ENCODE data around the gene SLC26A1.

The SLC26A1 gene

DNA sequence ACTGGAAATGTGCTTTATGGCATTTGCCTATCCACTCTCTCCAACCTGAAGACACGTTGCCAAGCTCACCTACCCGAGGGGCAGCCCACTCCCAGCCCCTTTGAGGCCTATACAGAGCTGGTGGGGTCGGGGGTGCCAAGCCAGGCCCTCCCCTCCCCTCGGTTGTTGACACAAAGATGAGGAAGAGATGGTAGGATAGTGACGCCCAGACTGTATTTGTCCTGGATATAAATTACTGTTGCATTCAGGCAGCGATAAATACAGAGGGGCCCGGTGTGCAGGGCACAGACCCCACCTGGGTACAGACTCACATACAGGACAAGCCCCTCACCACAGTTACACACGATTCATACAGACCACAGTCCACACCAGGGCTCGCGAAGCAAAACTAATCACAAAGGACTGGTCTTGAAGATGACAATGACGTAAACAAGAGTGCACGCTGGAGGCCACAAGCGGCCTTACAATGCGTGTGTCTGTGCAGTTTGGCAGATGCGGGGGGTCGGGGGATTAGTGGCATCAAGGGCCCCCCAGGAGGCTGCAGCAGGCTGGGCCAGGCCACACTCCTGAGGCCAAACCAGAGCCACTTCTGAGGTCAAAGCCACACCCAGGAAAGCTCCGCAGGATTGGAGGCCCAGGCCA is 34.4 kb downstream of the SLC26A1 start:
- DNase-seq (ENCODE audit: low read depth) = no peak
- H3K4me3 ChIP-seq (ENCODE audit: low read depth, low read length) = no peak overlapping the region
- TF ChIP-seq, protein P1, sequence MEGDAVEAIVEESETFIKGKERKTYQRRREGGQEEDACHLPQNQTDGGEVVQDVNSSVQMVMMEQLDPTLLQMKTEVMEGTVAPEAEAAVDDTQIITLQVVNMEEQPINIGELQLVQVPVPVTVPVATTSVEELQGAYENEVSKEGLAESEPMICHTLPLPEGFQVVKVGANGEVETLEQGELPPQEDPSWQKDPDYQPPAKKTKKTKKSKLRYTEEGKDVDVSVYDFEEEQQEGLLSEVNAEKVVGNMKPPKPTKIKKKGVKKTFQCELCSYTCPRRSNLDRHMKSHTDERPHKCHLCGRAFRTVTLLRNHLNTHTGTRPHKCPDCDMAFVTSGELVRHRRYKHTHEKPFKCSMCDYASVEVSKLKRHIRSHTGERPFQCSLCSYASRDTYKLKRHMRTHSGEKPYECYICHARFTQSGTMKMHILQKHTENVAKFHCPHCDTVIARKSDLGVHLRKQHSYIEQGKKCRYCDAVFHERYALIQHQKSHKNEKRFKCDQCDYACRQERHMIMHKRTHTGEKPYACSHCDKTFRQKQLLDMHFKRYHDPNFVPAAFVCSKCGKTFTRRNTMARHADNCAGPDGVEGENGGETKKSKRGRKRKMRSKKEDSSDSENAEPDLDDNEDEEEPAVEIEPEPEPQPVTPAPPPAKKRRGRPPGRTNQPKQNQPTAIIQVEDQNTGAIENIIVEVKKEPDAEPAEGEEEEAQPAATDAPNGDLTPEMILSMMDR (IDR thresholded peaks at IDR 0.05; ENCODE audit: insufficient read depth, low read depth, low read length, missing control alignments) = no peak

DNA sequence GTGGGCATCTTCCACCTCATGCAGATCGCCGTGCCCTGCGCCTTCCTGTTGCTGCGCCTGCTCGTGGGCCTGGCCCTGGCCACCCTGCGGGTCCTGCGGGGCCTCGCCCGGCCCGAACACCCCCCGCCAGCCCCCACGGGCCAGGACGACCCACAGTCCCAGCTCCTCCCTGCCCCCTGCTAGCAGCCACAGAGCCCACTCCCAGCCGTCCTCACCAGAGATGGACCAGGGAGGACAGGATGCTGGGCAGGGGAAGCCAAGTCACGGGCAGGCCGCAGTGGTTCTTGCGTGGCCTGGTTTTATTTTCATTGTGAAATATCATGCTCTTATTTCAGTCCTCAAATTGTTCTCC is 34.9 kb downstream of the SLC26A1 start:
- DNase-seq (ENCODE audit: low read depth) = no peak
- TF ChIP-seq, protein P1 (IDR thresholded peaks at IDR 0.05; ENCODE audit: insufficient read depth, low read depth, low read length, missing control alignments) = no peak
- H3K4me3 ChIP-seq (ENCODE audit: low read depth, low read length) = no peak overlapping the region

DNA sequence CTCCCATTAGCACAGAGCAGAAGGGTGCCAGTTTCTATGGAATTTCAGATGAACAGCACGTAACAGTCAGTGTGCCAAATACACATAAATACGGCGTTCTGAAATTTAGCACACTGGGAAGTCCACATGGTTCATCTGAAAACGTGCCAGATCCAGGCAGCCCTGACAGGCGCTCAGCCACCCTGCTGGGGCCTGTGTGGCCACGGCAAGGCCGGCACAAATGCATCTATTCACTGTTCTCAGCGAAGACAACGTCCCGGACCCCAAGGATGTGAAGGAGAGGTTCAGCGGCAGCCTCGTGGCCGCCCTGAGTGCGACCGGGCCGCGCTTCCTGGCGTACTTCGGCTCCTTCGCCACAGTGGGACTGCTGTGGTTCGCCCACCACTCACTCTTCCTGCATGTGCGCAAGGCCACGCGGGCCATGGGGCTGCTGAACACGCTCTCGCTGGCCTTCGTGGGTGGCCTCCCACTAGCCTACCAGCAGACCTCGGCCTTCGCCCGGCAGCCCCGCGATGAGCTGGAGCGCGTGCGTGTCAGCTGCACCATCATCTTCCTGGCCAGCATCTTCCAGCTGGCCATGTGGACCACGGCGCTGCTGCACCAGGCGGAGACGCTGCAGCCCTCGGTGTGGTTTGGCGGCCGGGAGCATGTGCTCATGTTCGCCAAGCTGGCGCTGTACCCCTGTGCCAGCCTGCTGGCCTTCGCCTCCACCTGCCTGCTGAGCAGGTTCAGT is 35.5 kb downstream of the SLC26A1 start:
- no peak overlapping the region for H3K4me3 ChIP-seq (ENCODE audit: low read depth, low read length)
- DNase-seq (ENCODE audit: low read depth) = no peak
- TF ChIP-seq, protein P1 (IDR thresholded peaks at IDR 0.05; ENCODE audit: insufficient read depth, low read depth, low read length, missing control alignments) = no peak

DNA sequence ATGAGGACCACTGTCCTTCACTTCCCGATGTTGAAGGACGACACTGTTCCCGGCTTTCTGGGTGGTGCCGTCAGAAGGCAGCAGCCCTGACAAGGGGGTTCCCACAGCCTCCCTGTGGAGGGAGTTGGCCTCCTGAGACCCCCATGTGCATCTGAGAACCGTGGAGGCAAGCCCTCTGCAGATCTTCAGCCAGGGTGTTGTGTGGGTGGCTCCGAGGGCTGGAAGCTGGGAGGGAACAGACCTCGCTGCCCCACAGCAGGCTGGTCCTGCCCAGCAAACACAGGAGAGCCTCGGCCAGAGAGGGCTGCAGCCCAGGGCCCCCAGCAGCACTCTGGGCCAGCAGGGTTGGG is 36.0 kb downstream of the SLC26A1 start:
- TF ChIP-seq, protein P1 (IDR thresholded peaks at IDR 0.05; ENCODE audit: insufficient read depth, low read depth, low read length, missing control alignments) = no peak
- no peak for DNase-seq (ENCODE audit: low read depth)
- H3K4me3 ChIP-seq (ENCODE audit: low read depth, low read length) = no peak overlapping the region

DNA sequence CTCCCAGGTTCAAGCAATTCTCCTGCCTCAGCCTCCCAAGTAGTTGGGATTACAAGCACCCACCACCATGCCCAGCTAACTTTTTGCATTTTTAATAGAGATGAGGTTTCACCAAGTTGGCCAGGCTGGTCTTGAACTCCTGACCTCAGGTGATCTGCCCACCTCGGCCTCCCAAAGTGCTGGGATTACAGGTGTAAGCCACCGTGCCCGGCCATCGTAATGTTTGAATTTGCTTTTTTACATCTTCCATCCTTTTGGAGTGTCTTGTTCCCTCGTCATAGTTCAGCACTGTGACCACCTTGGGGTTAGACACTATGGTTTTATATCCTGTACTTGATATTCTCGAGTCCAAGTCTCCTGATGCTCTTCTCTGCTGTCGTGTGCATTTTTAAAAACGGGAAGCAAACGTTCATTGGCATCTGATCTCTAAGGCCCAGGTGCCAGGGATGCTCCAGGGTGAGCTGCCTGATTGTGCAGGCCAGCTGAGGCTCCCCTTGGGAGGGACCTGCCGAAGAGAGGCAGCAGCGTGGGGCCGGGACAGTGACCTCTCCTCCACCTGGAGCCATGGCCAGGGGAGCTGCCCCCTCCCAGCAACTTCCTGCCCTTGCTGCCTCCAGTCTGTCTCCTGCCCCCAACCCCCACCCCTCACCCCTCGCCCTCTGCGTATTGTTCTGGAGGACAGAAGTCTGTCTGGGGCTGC is 36.5 kb downstream of the SLC26A1 start:
- no peak overlapping the region for H3K4me3 ChIP-seq (ENCODE audit: low read depth, low read length)
- DNase-seq (ENCODE audit: low read depth) = no peak
- TF ChIP-seq, protein P1 (IDR thresholded peaks at IDR 0.05; ENCODE audit: insufficient read depth, low read depth, low read length, missing control alignments) = no peak

DNA sequence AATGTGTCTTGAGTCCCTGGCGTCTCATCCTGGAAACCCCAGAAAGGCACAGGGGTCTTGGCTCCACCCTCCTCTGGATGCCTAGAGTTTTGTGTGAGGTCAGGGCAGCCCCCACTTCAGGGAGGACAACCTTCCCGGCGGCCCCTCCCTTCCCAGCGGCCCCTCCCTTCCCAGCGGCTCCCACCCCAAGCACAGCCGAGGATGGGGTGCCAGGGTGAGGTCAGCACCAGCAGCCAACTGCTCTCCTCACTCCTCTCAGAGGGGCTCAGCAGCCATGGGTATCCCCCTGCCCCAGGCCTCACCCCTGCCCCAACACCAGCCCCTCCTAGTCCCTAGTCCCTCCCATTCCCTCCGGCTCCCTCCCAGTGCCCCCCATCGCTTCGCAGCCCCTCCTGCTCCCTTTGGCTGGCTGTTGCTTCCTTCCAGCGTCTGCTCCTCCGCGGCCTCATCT is 37.2 kb downstream of the SLC26A1 start:
- DNase-seq (ENCODE audit: low read depth) = no peak
- TF ChIP-seq, protein P1 (IDR thresholded peaks at IDR 0.05; ENCODE audit: insufficient read depth, low read depth, low read length, missing control alignments) = no peak
- no peak overlapping the region for H3K4me3 ChIP-seq (ENCODE audit: low read depth, low read length)
